ENCODE results near the gene COL4A2.
"Not testable (repeated sequence)": the region's sequence is repeated elsewhere in the genome, so short reads cannot be mapped to it uniquely, and the experiment has no call there.

Gene COL4A2

DNA sequence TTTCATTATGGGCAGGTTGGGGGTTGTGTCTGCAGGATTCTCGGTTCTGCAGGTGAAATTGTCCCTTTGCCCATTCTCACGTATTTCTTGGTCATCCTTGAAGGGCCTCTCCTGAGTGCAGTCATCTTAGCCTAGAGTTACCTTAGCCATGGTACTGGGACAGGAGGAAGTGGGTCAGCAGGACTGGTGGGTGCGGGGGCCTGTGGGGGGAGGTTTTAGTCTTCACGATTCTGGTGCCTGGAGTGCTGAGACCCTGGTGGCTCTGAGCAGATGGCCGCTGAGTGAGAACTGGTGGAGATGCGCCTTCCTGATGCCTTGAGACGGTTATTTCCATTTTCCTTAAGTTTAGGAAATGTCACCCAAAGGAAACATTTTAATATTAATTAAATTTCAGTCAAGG is 11.8 kb downstream of the COL4A2 start:
- H3K36me3 ChIP-seq (ENCODE audit: insufficient read depth, low read length): peaks cover 10% of the 10 kb centered on the region

GRCh38 chr13:110319397-110319773 is 12.3 kb downstream of the COL4A2 start:
- Histone ChIP-seq H3K9me3 (ENCODE audit: low read length) (peaks cover 4% of the 10 kb centered on the region), H2AFZ (ENCODE audit: low read depth, low read length) (no peak overlapping the region), H3K27me3 (ENCODE audit: insufficient read depth, low read length) (no peaks in the 10 kb centered on the region), H3K36me3 (ENCODE audit: insufficient read depth, low read length) (peaks cover 8% of the 10 kb centered on the region), H3K4me3 (ENCODE audit: low read length) (no peak overlapping the region), H3K4me1 (ENCODE audit: insufficient read depth, low read length) (no peaks in the 10 kb centered on the region)

More for the DNA sequence above, 11.8 kb downstream of the COL4A2 start:
- Histone ChIP-seq H3K4me1 (ENCODE audit: insufficient read depth, low read length) (no peaks in the 10 kb centered on the region), H2AFZ (ENCODE audit: low read depth, low read length) (no peak overlapping the region), H3K4me3 (ENCODE audit: low read length) (no peak overlapping the region), H3K9me3 (ENCODE audit: low read length) (no peaks in the 10 kb centered on the region), H3K27me3 (ENCODE audit: insufficient read depth, low read length) (no peaks in the 10 kb centered on the region)

GRCh38 chr13:110319774-110320509 is 12.9 kb downstream of the COL4A2 start:
- Histone ChIP-seq H3K36me3 (ENCODE audit: insufficient read depth, low read length) (peaks cover 8% of the 10 kb centered on the region), H3K4me1 (ENCODE audit: insufficient read depth, low read length) (no peaks in the 10 kb centered on the region), H3K27me3 (ENCODE audit: insufficient read depth, low read length) (no peaks in the 10 kb centered on the region), H3K9me3 (ENCODE audit: low read length) (peaks cover 4% of the 10 kb centered on the region), H2AFZ (ENCODE audit: low read depth, low read length) (no peak overlapping the region), H3K4me3 (ENCODE audit: low read length) (no peak overlapping the region)

DNA sequence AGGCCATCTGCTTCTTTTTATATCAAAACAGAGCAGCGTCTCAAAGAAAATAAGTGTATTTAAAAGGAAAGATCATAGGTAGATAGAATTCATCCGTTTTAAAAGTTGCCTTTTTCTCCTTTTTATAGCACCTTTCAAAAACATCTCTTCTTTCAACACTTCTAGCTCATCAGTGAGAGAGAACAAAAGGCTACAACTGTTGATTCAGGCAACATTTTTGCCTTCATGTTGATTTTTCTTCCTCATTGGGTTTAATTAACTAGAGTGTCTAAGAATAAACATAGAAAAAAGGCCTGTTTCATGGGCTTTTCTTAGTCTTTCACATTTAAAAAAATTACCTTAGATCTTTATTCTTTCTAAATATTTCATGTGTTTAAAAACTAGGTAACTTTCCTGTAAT is 13.6 kb downstream of the COL4A2 start:
- Histone ChIP-seq H3K36me3 (ENCODE audit: insufficient read depth, low read length) (peaks cover 8% of the 10 kb centered on the region), H3K9me3 (ENCODE audit: low read length) (peaks cover 4% of the 10 kb centered on the region), H2AFZ (ENCODE audit: low read depth, low read length) (no peak overlapping the region), H3K4me1 (ENCODE audit: insufficient read depth, low read length) (no peaks in the 10 kb centered on the region), H3K4me3 (ENCODE audit: low read length) (no peak overlapping the region), H3K27me3 (ENCODE audit: insufficient read depth, low read length) (no peaks in the 10 kb centered on the region)

- not testable (repeated sequence) for H2AFZ ChIP-seq (ENCODE audit: low read depth, low read length); H3K4me3 ChIP-seq (ENCODE audit: low read length); H3K36me3 ChIP-seq (ENCODE audit: insufficient read depth, low read length); H3K4me1 ChIP-seq (ENCODE audit: insufficient read depth, low read length); H3K9me3 ChIP-seq (ENCODE audit: low read length); H3K27me3 ChIP-seq (ENCODE audit: insufficient read depth, low read length)
These were observed 14.5 kb downstream of the COL4A2 start for GRCh38 chr13:110321573-110321972.

DNA sequence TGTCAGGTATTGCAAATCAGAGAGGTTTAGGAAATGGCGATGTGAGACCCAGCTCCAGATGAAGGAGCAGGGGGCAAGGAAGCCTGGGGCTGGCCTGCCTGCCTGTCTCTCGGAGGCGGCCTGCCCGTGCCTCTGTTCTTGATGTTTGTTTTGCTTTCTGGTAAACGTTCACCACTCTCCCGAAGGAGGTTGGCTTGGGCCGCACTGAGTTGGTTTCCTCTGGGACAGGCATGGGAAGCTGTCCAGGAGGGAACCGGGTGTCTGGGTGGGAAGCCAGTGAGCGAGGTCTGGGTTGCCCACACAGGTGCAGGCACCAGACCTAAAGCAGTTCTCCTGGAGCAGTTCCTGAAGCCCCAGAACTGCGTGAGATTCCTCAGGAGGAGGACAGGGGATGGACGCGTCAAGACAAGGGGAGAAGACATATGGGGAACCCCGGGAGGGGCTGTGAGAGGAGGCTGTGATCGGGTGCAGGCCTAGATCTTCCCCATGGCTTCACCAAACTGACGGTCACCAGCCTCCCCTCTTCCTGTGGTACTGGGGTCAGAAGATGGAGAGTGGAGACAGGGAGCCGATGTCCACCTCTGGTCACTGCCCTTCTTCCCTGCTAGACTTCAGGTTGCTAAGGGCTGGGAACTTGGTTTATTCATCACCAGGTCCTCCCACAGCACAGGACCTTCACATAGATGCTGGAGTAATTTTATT is 15.2 kb downstream of the COL4A2 start:
- peaks cover 2% of the 10 kb centered on the region for H3K4me1 ChIP-seq (ENCODE audit: insufficient read depth, low read length)

GRCh38 chr13:110322828-110323171 is 15.7 kb downstream of the COL4A2 start:
- Histone ChIP-seq H3K27me3 (ENCODE audit: insufficient read depth, low read length) (no peaks in the 10 kb centered on the region), H3K9me3 (ENCODE audit: low read length) (peaks cover 5% of the 10 kb centered on the region), H2AFZ (ENCODE audit: low read depth, low read length) (no peak overlapping the region), H3K4me1 (ENCODE audit: insufficient read depth, low read length) (peaks cover 2% of the 10 kb centered on the region), H3K36me3 (ENCODE audit: insufficient read depth, low read length) (no peaks in the 10 kb centered on the region), H3K4me3 (ENCODE audit: low read length) (no peak overlapping the region)

More for the DNA sequence above, 15.2 kb downstream of the COL4A2 start:
- Histone ChIP-seq H3K36me3 (ENCODE audit: insufficient read depth, low read length) (peaks cover under 1% of the 10 kb centered on the region), H3K9me3 (ENCODE audit: low read length) (peaks cover 5% of the 10 kb centered on the region), H2AFZ (ENCODE audit: low read depth, low read length) (no peak overlapping the region), H3K27me3 (ENCODE audit: insufficient read depth, low read length) (no peaks in the 10 kb centered on the region), H3K4me3 (ENCODE audit: low read length) (no peak overlapping the region)

DNA sequence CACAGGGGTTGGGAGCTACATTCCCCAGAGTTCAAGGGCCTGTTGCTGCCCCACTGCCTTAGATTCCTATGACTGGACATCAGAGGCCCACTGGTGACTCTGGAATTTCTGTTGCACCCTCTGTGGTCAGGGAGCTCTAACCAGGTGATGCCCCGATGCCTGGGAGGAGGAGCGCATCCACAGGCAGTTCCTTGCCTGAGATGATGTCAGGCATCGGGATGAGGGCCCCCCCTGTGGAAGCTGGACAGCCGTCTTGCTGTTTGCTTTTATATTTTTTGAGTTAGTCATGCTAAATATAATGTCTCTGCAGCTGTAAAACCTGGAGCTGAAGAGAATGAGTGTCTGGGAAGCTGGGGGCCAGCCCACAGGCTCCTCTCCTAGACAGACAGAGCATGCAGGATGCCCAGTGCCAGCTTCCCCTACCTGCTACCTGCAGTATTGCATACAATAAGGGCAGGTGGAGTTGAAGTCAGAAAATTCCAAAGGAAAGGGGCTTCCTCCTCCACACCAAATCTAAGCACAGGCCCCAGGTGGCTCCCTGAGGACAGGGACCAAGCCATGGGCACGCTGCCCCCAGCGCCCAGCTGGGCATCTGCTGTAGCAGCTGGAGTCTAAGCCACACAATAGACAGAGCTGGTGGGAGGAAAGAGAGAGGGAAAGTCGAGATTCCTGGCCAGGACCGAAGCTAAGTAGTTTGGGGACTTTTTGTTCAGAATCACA is 16.2 kb downstream of the COL4A2 start:
- H3K36me3 ChIP-seq (ENCODE audit: insufficient read depth, low read length): no peaks in the 10 kb centered on the region
- no peak overlapping the region for H2AFZ ChIP-seq (ENCODE audit: low read depth, low read length)

GRCh38 chr13:110324026-110324749 is 17.1 kb downstream of the COL4A2 start:
- peaks cover 5% of the 10 kb centered on the region for H3K9me3 ChIP-seq (ENCODE audit: low read length)
- H3K27me3 ChIP-seq (ENCODE audit: insufficient read depth, low read length): no peaks in the 10 kb centered on the region
- H3K4me3 ChIP-seq (ENCODE audit: low read length): no peak overlapping the region
- H3K4me1 ChIP-seq (ENCODE audit: insufficient read depth, low read length): peaks cover 2% of the 10 kb centered on the region
- peaks cover 3% of the 10 kb centered on the region for H3K36me3 ChIP-seq (ENCODE audit: insufficient read depth, low read length)
- H2AFZ ChIP-seq (ENCODE audit: low read depth, low read length): no peak overlapping the region

More for the DNA sequence above, 16.2 kb downstream of the COL4A2 start:
- H3K4me3 ChIP-seq (ENCODE audit: low read length): no peak overlapping the region
- H3K27me3 ChIP-seq (ENCODE audit: insufficient read depth, low read length): no peaks in the 10 kb centered on the region
- H3K4me1 ChIP-seq (ENCODE audit: insufficient read depth, low read length): peaks cover 2% of the 10 kb centered on the region
- H3K9me3 ChIP-seq (ENCODE audit: low read length): peaks cover 5% of the 10 kb centered on the region

DNA sequence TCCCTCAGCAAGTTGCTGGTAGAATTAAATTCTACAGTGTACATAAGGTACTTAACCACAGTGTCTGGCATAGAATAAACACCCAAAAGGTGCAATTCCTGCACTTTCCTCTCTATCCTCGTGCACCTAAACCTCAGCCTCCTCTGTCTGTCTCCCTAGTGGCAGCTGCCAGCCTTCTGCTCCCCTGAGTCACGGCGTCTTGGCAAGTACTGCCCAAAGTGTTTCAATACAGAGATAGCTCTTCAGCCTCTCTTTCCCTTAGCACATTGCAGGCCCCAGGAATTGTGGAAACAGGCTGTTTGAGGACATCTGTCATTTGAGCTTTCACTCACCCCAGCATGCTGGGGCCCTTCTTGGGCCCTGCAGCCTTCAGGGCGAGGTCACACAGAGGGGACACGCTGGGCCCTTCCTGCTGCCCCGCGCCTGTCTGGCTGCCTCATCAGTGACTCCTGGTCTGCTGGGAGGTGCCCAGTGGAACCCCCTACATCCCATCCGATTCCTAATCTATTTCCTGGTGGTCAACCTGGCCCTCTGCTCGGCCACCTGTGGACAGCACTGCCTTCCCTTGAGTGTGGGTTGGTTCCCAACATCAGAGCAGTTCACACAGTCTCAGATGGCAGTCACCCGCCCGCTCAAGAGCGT is 19.3 kb downstream of the COL4A2 start:
- Histone ChIP-seq H3K4me1 (ENCODE audit: insufficient read depth, low read length) (peaks cover 2% of the 10 kb centered on the region), H3K4me3 (ENCODE audit: low read length) (no peak overlapping the region), H3K27me3 (ENCODE audit: insufficient read depth, low read length) (no peaks in the 10 kb centered on the region), H2AFZ (ENCODE audit: low read depth, low read length) (no peak overlapping the region), H3K9me3 (ENCODE audit: low read length) (peaks cover 11% of the 10 kb centered on the region), H3K36me3 (ENCODE audit: insufficient read depth, low read length) (peaks cover 7% of the 10 kb centered on the region)

GRCh38 chr13:110327051-110327721 is 20.1 kb downstream of the COL4A2 start:
- Histone ChIP-seq H3K36me3 (ENCODE audit: insufficient read depth, low read length) (peaks cover 10% of the 10 kb centered on the region), H3K4me1 (ENCODE audit: insufficient read depth, low read length) (peaks cover 2% of the 10 kb centered on the region), H3K9me3 (ENCODE audit: low read length) (peaks cover 12% of the 10 kb centered on the region), H2AFZ (ENCODE audit: low read depth, low read length) (no peak overlapping the region), H3K4me3 (ENCODE audit: low read length) (no peak overlapping the region), H3K27me3 (ENCODE audit: insufficient read depth, low read length) (no peaks in the 10 kb centered on the region)

- Histone ChIP-seq H3K4me1 (ENCODE audit: insufficient read depth, low read length) (peaks cover 2% of the 10 kb centered on the region), H3K9me3 (ENCODE audit: low read length) (peaks cover 14% of the 10 kb centered on the region), H3K27me3 (ENCODE audit: insufficient read depth, low read length) (no peaks in the 10 kb centered on the region), H3K4me3 (ENCODE audit: low read length) (no peak overlapping the region), H3K36me3 (ENCODE audit: insufficient read depth, low read length) (peaks cover 10% of the 10 kb centered on the region), H2AFZ (ENCODE audit: low read depth, low read length) (no peak overlapping the region)
These were observed 21.5 kb downstream of the COL4A2 start for GRCh38 chr13:110328573-110328972.

All from neuron (in vitro differentiated cells).